Keratinocyte (primary cell): ENCODE measurements around the gene GOLGA8J. TPM values are rescaled to one million over a fixed set of nuclear protein-coding genes. Genes with fewer than 3 reads are reported as not detected.
"Not testable (repeated sequence)": the region's sequence is repeated elsewhere in the genome, so short reads cannot be mapped to it uniquely, and the experiment has no call there.

Source experiments
- DNase-seq: peaks from one replicate; pipeline ENCODE4 v3.0.0-alpha.2; 2011; ENCODE audit warnings: low read depth, missing footprints, low spot score
- FAIRE-seq: peaks from 2 replicates; lab custom pipeline; 2011; peaks lifted over from hg19 to GRCh38; lab: Jason Lieb, UNC
- H2AFZ ChIP-seq: 2 replicates; pipeline ENCODE4 v1.6.0; 2012; ENCODE audit warnings: low read length, control low read depth, inconsistent platforms; ENCODE audit not compliant: control insufficient read depth
- H3K27ac ChIP-seq: 2 replicates; pipeline ENCODE4 v1.5.1; 2011; ENCODE audit warnings: low read length; ENCODE audit not compliant: control insufficient read depth, insufficient read depth
- H3K27me3 ChIP-seq: 3 replicates; pipeline ENCODE4 v1.6.0; 2011; ENCODE audit warnings: low read length; ENCODE audit not compliant: control insufficient read depth, insufficient read depth; ENCODE audit errors: extremely low read depth
- H3K36me3 ChIP-seq, 2 experiments: 2 replicates in 1 of 2; 3 replicates in 1 of 2; pipeline ENCODE4 v1.5.1; 2011; ENCODE audit warnings: low read length in 2 of 2, mild to moderate bottlenecking in 1 of 2; ENCODE audit not compliant: control insufficient read depth in 2 of 2, insufficient read depth in 2 of 2; ENCODE audit errors: extremely low read depth in 1 of 2
- H3K4me1 ChIP-seq: 3 replicates; pipeline ENCODE4 v1.5.1; 2011; ENCODE audit warnings: low read length; ENCODE audit not compliant: control insufficient read depth, insufficient read depth; ENCODE audit errors: extremely low read depth
- H3K4me2 ChIP-seq: 3 replicates; pipeline ENCODE4 v1.6.0; 2011; ENCODE audit warnings: low read depth, low read length; ENCODE audit not compliant: control insufficient read depth, insufficient read depth; ENCODE audit errors: extremely low read depth
- H3K4me3 ChIP-seq, 3 experiments: fragments of 200-600 bp in 1 of 3; sonication (generic) in 1 of 3; 2 replicates in 2 of 3; 3 replicates in 1 of 3; pipeline ENCODE4 v1.5.1; 2011 to 2016; ENCODE audit warnings: low read length in 3 of 3, mild to moderate bottlenecking in 3 of 3, control low read depth in 2 of 3, inconsistent platforms in 1 of 3, low read depth in 1 of 3, mixed read lengths in 1 of 3, mixed run types in 1 of 3, moderate library complexity in 1 of 3; ENCODE audit not compliant: control insufficient read depth in 2 of 3, insufficient read depth in 2 of 3; ENCODE audit errors: extremely low read depth in 1 of 3
- H3K79me2 ChIP-seq: 2 replicates; pipeline ENCODE4 v1.6.0; 2012; ENCODE audit warnings: low read length; ENCODE audit not compliant: control insufficient read depth, insufficient read depth
- H3K9ac ChIP-seq: 3 replicates; pipeline ENCODE4 v1.6.0; 2011; ENCODE audit warnings: low read length; ENCODE audit not compliant: control insufficient read depth, insufficient read depth; ENCODE audit errors: extremely low read depth
- H3K9me1 ChIP-seq: 3 replicates; pipeline ENCODE4 v1.6.0; 2011; ENCODE audit warnings: low read length; ENCODE audit not compliant: control insufficient read depth, insufficient read depth; ENCODE audit errors: extremely low read depth
- H3K9me3 ChIP-seq: 2 replicates; pipeline ENCODE4 v1.5.1; 2012; ENCODE audit warnings: low read depth, low read length; ENCODE audit not compliant: control insufficient read depth
- H4K20me1 ChIP-seq: 3 replicates; pipeline ENCODE4 v1.6.0; 2011; ENCODE audit warnings: low read length; ENCODE audit not compliant: control insufficient read depth, insufficient read depth; ENCODE audit errors: extremely low read depth
- CTCF ChIP-seq, 3 experiments: IDR thresholded peaks in 1 of 3; conservative IDR thresholded peaks in 1 of 3; optimal IDR thresholded peaks in 1 of 3; 2 replicates in 2 of 3; 3 replicates in 1 of 3; pipeline versions ENCODE3 to v1.5.1; 2011; ENCODE audit warnings: low read length in 3 of 3, mild to moderate bottlenecking in 3 of 3, moderate library complexity in 2 of 3, control low read depth in 1 of 3, inconsistent platforms in 1 of 3; ENCODE audit not compliant: insufficient read depth in 2 of 3; ENCODE audit errors: extremely low read depth in 1 of 3
- EZH2 ChIP-seq: IDR thresholded peaks from one replicate; pipeline ENCODE4 v1.6.1; 2012; ENCODE audit warnings: inconsistent platforms, mild to moderate bottlenecking, low read length, moderate library complexity
- dilution Hi-C: fragments of 300-500 bp; cut with MboI; formaldehyde crosslinking; loops from one replicate; pipeline ENCODE4 v1.7.0; 2020; ENCODE audit warnings: low sequenced_read_pairs; ENCODE audit not compliant: extremely low pct_ligation_motif_present
- polyA minus RNA-seq, 3 experiments: library from RNA; depleted of rRNA, polyadenylated mRNA; stranded (reverse); fragments of >200 nt; gene quantifications; 1 replicate in 1 of 3; 2 replicates in 1 of 3; 3 replicates in 1 of 3; pipeline ENCODE4 v1.2.3, GENCODE V29; 2011
- polyA plus RNA-seq, 5 experiments: library from polyadenylated mRNA; depleted of rRNA in 3 of 5; stranded (reverse) in 3 of 5; stranded (forward) in 1 of 5; unstranded in 1 of 5; fragments of >200 nt; gene quantifications; 1 replicate in 1 of 5; 2 replicates in 3 of 5; 3 replicates in 1 of 5; pipeline versions ENCODE4 v1.2.1 to v1.2.3, GENCODE V29; 2011 to 2012; ENCODE audit warnings: missing spikeins in 2 of 5, low read depth in 1 of 5, low replicate concordance in 1 of 5

GOLGA8J gene
- 0.04 TPM in 1 of 3 replicates, not detected in the others for polyA plus RNA-seq
- polyA plus RNA-seq (2011; ENCODE audit: low read depth), result not detected
- polyA plus RNA-seq (2011; cell fraction: cytosol; rRNA removed), result not detected in 2 replicates
- not detected in 2 replicates for polyA plus RNA-seq (2011; cell fraction: nucleus; rRNA removed)
- polyA plus RNA-seq (2012; ENCODE audit: low replicate concordance), result not detected in 2 replicates
- not detected in 3 replicates for polyA minus RNA-seq
- not detected for polyA minus RNA-seq (2011; cell fraction: cytosol; rRNA and poly(A)+ RNA removed)
- not detected in 2 replicates for polyA minus RNA-seq (2011; cell fraction: nucleus; rRNA and poly(A)+ RNA removed)

GRCh38 chr15:30082655-30083054, at the start of gene GOLGA8J:
Gene GOLGA8J, plus strand, starts transcription at chr15:30082955. Its CDS starts 98 bp downstream, at chr15:30083053.
- H3K27me3 ChIP-seq, H3K4me2 ChIP-seq, H3K9ac ChIP-seq, H3K27ac ChIP-seq, H3K79me2 ChIP-seq, H2AFZ ChIP-seq, H3K4me3 ChIP-seq, H3K4me1 ChIP-seq, H3K9me1 ChIP-seq, H3K36me3 ChIP-seq, dilution Hi-C loops, H4K20me1 ChIP-seq, FAIRE-seq, H3K9me3 ChIP-seq, DNase-seq: not testable (repeated sequence)

DNA sequence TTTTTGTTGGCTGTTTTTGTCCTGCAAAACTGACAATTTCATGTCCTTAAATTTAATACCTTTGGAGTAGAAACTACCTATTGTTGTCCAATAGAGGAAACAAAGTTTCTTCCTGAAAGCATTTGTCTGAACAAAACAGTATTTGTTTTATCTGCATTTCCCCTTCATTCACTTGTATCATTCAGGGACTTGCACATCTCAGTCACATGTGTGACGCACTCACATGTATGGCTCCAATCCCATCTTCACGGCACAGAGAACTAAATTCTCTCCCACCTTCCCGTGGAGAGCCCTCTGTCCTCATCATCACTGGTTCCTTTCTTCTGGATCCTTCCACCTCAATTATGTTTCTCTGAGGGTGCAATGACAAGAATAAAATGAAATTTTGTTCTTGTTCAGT, 49.5 kb upstream of the GOLGA8J start:
- Histone ChIP-seq H4K20me1 (no peaks in the 10 kb centered on the region), H3K9ac (no peak overlapping the region), H3K27me3 (no peaks in the 10 kb centered on the region), H3K27ac (no peak overlapping the region), H3K9me3 (no peaks in the 10 kb centered on the region), H3K9me1 (no peaks in the 10 kb centered on the region), H2AFZ (no peak overlapping the region), H3K4me2 (no peak overlapping the region), H3K4me3 (no peak overlapping the region), H3K36me3 (no peaks in the 10 kb centered on the region), H3K4me1 (no peaks in the 10 kb centered on the region), H3K79me2 (no peaks in the 10 kb centered on the region)
- DNase-seq (no peak), FAIRE-seq (no peak)
- TF ChIP-seq EZH2 (no peak), CTCF (optimal IDR thresholded peaks at IDR 0.05 in 1 of 3, IDR thresholded peaks at IDR 0.05 in 1 of 3, conservative IDR thresholded peaks at IDR 0.05 in 1 of 3; ENCODE audit: extremely low read depth in 1 of 3, insufficient read depth in 2 of 3, low read length in 3 of 3) (no peak)
- dilution Hi-C loops, result no loop called here

GRCh38 chr15:30033763-30034162, 49.0 kb upstream of the GOLGA8J start:
- Histone ChIP-seq H3K4me3 (no peak overlapping the region), H3K79me2 (no peaks in the 10 kb centered on the region), H4K20me1 (no peaks in the 10 kb centered on the region), H3K27ac (no peak overlapping the region), H2AFZ (no peak overlapping the region), H3K4me1 (no peaks in the 10 kb centered on the region), H3K9me1 (no peaks in the 10 kb centered on the region), H3K9me3 (no peaks in the 10 kb centered on the region), H3K4me2 (no peak overlapping the region), H3K9ac (no peak overlapping the region), H3K36me3 (no peaks in the 10 kb centered on the region), H3K27me3 (no peaks in the 10 kb centered on the region)
- TF ChIP-seq EZH2 (no peak), CTCF (optimal IDR thresholded peaks at IDR 0.05 in 1 of 3, IDR thresholded peaks at IDR 0.05 in 1 of 3, conservative IDR thresholded peaks at IDR 0.05 in 1 of 3; ENCODE audit: extremely low read depth in 1 of 3, insufficient read depth in 2 of 3, low read length in 3 of 3) (no peak)
- no peak for DNase-seq
- FAIRE-seq, result no peak
- dilution Hi-C loops, result no loop called here
